Sigmoid colon (tissue), 4 donors: ENCODE results near the gene CST6.
A peak's percentile ranks its signal among the peaks of the same experiment; 100 is the strongest.

Experiments used
- CTCF ChIP-seq, 4 experiments: fragments of 450-650 bp in 3 of 4; fragments of 200-600 bp in 1 of 4; IDR thresholded peaks; one replicate each; pipeline ENCODE4 v1.5.1; 2016 to 2019; ENCODE audit warnings: antibody characterized with exemption in 4 of 4, mild to moderate bottlenecking in 3 of 4, moderate library complexity in 2 of 4
- POLR2AphosphoS5 ChIP-seq, 4 donors: sonication (generic); formaldehyde crosslinking; IDR thresholded peaks; one replicate each; pipeline ENCODE4 v1.6.1; 2017; ENCODE audit warnings: antibody characterized with exemption in 4 of 4

- TF ChIP-seq POLR2AphosphoS5 (IDR thresholded peaks at IDR 0.05) (peak in 3 of 4 donors; percentile 21 to 61 (median 48)), CTCF (IDR thresholded peaks at IDR 0.05) (peak; percentile 87 to 98 (median 94))
Measured at GRCh38 chr11:65988791-65989592, 22.8 kb upstream of the CST6 start.
